ENCODE results near the gene NECTIN2.

- TF ChIP-seq, protein P1, sequence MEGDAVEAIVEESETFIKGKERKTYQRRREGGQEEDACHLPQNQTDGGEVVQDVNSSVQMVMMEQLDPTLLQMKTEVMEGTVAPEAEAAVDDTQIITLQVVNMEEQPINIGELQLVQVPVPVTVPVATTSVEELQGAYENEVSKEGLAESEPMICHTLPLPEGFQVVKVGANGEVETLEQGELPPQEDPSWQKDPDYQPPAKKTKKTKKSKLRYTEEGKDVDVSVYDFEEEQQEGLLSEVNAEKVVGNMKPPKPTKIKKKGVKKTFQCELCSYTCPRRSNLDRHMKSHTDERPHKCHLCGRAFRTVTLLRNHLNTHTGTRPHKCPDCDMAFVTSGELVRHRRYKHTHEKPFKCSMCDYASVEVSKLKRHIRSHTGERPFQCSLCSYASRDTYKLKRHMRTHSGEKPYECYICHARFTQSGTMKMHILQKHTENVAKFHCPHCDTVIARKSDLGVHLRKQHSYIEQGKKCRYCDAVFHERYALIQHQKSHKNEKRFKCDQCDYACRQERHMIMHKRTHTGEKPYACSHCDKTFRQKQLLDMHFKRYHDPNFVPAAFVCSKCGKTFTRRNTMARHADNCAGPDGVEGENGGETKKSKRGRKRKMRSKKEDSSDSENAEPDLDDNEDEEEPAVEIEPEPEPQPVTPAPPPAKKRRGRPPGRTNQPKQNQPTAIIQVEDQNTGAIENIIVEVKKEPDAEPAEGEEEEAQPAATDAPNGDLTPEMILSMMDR (IDR thresholded peaks at IDR 0.05) = no peak
- TF ChIP-seq POLR2AphosphoS5 (IDR thresholded peaks at IDR 0.05; ENCODE audit: low read depth, low read length) = no peak
These were observed 19.2 kb downstream of the NECTIN2 start for GRCh38 chr19:44865196-44865767.
